ENCODE data around the gene CCDC171. TPM values are rescaled to one million over a fixed set of nuclear protein-coding genes. Genes with fewer than 3 reads are reported as not detected.

The CCDC171 gene
- total and polyA plus RNA-seq, 2 donors from 2014 or later = 1.2 to 5.1 TPM

GRCh38 chr9:15640121-15640520, 87.3 kb downstream of the CCDC171 start:
- Histone ChIP-seq H3K27me3 (ENCODE audit: control insufficient read depth, insufficient read depth, low read length) (no peaks in the 10 kb centered on the region), H3K9me3 (ENCODE audit: control insufficient read depth in 2 of 3, insufficient read depth in 1 of 3, low read length in 3 of 3) (no peaks in the 10 kb centered on the region), H3K36me3 (ENCODE audit: control insufficient read depth in 2 of 3, insufficient read depth in 3 of 3, low read length in 3 of 3) (no peaks in the 10 kb centered on the region), H3K9ac (ENCODE audit: low read length in 3 of 3) (no peak overlapping the region), H3K4me3 (ENCODE audit: low read length in 3 of 3) (no peak overlapping the region), H3K4me1 (ENCODE audit: control insufficient read depth in 2 of 3, insufficient read depth in 2 of 3, low read depth in 1 of 3, low read length in 3 of 3) (no peaks in the 10 kb centered on the region), H3K27ac (ENCODE audit: low read depth in 2 of 2, low read length in 2 of 2) (no peak overlapping the region)
- TF ChIP-seq CTCF (IDR thresholded peaks at IDR 0.05; ENCODE audit: borderline replicate concordance, extremely low read depth, insufficient read depth) = no peak
- DNase-seq = no peak
- no peak for FAIRE-seq
- intact Hi-C loops (cut with DNase I) = no loop called here

GRCh38 chr9:15641291-15641690, 88.4 kb downstream of the CCDC171 start:
- intact Hi-C loops (cut with DNase I) = no loop called here
- TF ChIP-seq CTCF (IDR thresholded peaks at IDR 0.05; ENCODE audit: borderline replicate concordance, extremely low read depth, insufficient read depth) = no peak
- H3K27ac ChIP-seq (ENCODE audit: low read depth in 2 of 2, low read length in 2 of 2) = no peak overlapping the region
- no peak overlapping the region for H3K9ac ChIP-seq (ENCODE audit: low read length in 3 of 3)
- H3K4me3 ChIP-seq (ENCODE audit: low read length in 3 of 3) = no peak overlapping the region
- H3K27me3 ChIP-seq (ENCODE audit: control insufficient read depth, insufficient read depth, low read length) = no peaks in the 10 kb centered on the region
- DNase-seq = no peak
- no peaks in the 10 kb centered on the region for H3K4me1 ChIP-seq (ENCODE audit: control insufficient read depth in 2 of 3, insufficient read depth in 2 of 3, low read depth in 1 of 3, low read length in 3 of 3)
- H3K36me3 ChIP-seq (ENCODE audit: control insufficient read depth in 2 of 3, insufficient read depth in 3 of 3, low read length in 3 of 3) = no peaks in the 10 kb centered on the region
- H3K9me3 ChIP-seq (ENCODE audit: control insufficient read depth in 2 of 3, insufficient read depth in 1 of 3, low read length in 3 of 3) = no peaks in the 10 kb centered on the region
- FAIRE-seq = no peak

GRCh38 chr9:15642369-15642962, 89.6 kb downstream of the CCDC171 start:
- peak; percentile 64 for FAIRE-seq
- peak; percentile 34 for TF ChIP-seq CTCF (IDR thresholded peaks at IDR 0.05; ENCODE audit: borderline replicate concordance, extremely low read depth, insufficient read depth)
- Histone ChIP-seq H3K27me3 (ENCODE audit: control insufficient read depth, insufficient read depth, low read length) (no peaks in the 10 kb centered on the region), H3K36me3 (ENCODE audit: control insufficient read depth in 2 of 3, insufficient read depth in 3 of 3, low read length in 3 of 3) (no peaks in the 10 kb centered on the region), H3K9me3 (ENCODE audit: control insufficient read depth in 2 of 3, insufficient read depth in 1 of 3, low read length in 3 of 3) (no peaks in the 10 kb centered on the region), H3K27ac (ENCODE audit: low read depth in 2 of 2, low read length in 2 of 2) (no peak overlapping the region), H3K9ac (ENCODE audit: low read length in 3 of 3) (no peak overlapping the region), H3K4me1 (ENCODE audit: control insufficient read depth in 2 of 3, insufficient read depth in 2 of 3, low read depth in 1 of 3, low read length in 3 of 3) (no peaks in the 10 kb centered on the region), H3K4me3 (ENCODE audit: low read length in 3 of 3) (no peak overlapping the region)
- intact Hi-C loops (cut with DNase I) = no loop called here
- peak in 2 of 5 donors; percentile 43 to 73 for DNase-seq

- intact Hi-C loops (cut with DNase I) = no loop called here
- DNase-seq (no peak), FAIRE-seq (no peak)
Measured at GRCh38 chr9:15670246-15670645, 117.4 kb downstream of the CCDC171 start.

More at GRCh38 chr9:15670246-15670645, 117.4 kb downstream of the CCDC171 start:
- no peaks in the 10 kb centered on the region for H3K36me3 ChIP-seq (ENCODE audit: control insufficient read depth in 2 of 3, insufficient read depth in 3 of 3, low read length in 3 of 3)
- no peaks in the 10 kb centered on the region for H3K4me1 ChIP-seq (ENCODE audit: control insufficient read depth in 2 of 3, insufficient read depth in 2 of 3, low read depth in 1 of 3, low read length in 3 of 3)
- H3K9ac ChIP-seq (ENCODE audit: low read length in 3 of 3) = no peak overlapping the region
- no peaks in the 10 kb centered on the region for H3K27me3 ChIP-seq (ENCODE audit: control insufficient read depth, insufficient read depth, low read length)
- H3K4me3 ChIP-seq (ENCODE audit: low read length in 3 of 3) = no peak overlapping the region
- H3K27ac ChIP-seq (ENCODE audit: low read depth in 2 of 2, low read length in 2 of 2) = no peak overlapping the region
- no peaks in the 10 kb centered on the region for H3K9me3 ChIP-seq (ENCODE audit: control insufficient read depth in 2 of 3, insufficient read depth in 1 of 3, low read length in 3 of 3)
- TF ChIP-seq CTCF (IDR thresholded peaks at IDR 0.05; ENCODE audit: borderline replicate concordance, extremely low read depth, insufficient read depth) = no peak

Measured in kidney (tissue), 14 donors.